K562 (cell line): Measurements from ENCODE around the gene OXNAD1. TPM values are rescaled to one million over a fixed set of nuclear protein-coding genes. Genes with fewer than 3 reads are reported as not detected.

Source experiments
- ARID3A ChIP-seq: IDR thresholded peaks from 2 replicates; pipeline ENCODE4 v1.6.1; 2012; ENCODE audit warnings: low read depth, low read length, improper control_type of control experiment, borderline replicate concordance
- BRD9 ChIP-seq: fragments of 450-650 bp; IDR thresholded peaks from 2 replicates; pipeline ENCODE4 v1.6.1; 2018; ENCODE audit warnings: low read depth; ENCODE audit not compliant: partially characterized antibody
- CREB3L1 ChIP-seq: fragments of 450-650 bp; IDR thresholded peaks from 2 replicates; pipeline ENCODE4 v1.6.1; 2014; ENCODE audit warnings: low read depth, mild to moderate bottlenecking, moderate library complexity, borderline replicate concordance
- EP400 ChIP-seq: fragments of 450-650 bp; IDR thresholded peaks from 2 replicates; pipeline ENCODE4 v1.6.1; 2017; ENCODE audit warnings: antibody characterized with exemption, mild to moderate bottlenecking, moderate library complexity
- GATA2 ChIP-seq: sonication (generic); formaldehyde crosslinking; IDR thresholded peaks from 2 replicates; pipeline ENCODE4 v1.4.0; 2020; ENCODE audit warnings: mild to moderate bottlenecking, missing genetic modification reagents
- MED1 ChIP-seq: sonication (generic); formaldehyde crosslinking; IDR thresholded peaks from 2 replicates; pipeline ENCODE4 v1.8.1; 2023; ENCODE audit warnings: missing genetic modification reagents, borderline replicate concordance
- NUFIP1 ChIP-seq: fragments of 450-650 bp; IDR thresholded peaks from 2 replicates; pipeline ENCODE4 v1.6.1; 2018; ENCODE audit not compliant: partially characterized antibody
- SNRNP70 ChIP-seq: fragments of 200-400 bp; formaldehyde crosslinking; optimal IDR thresholded peaks from 2 replicates; pipeline ENCODE3; 2017; ENCODE audit warnings: low read depth, low read length
- TAL1 ChIP-seq: fragments of 450-650 bp; IDR thresholded peaks from 2 replicates; pipeline ENCODE4 v1.6.1; 2016; ENCODE audit warnings: mild to moderate bottlenecking
- ZNF395 ChIP-seq: fragments of 200-800 bp; sonication (Bioruptor generic); IDR thresholded peaks from 2 replicates; pipeline ENCODE4 v1.6.1; 2017; ENCODE audit warnings: missing genetic modification characterization, missing compliant biosample characterization
- ZNF639 ChIP-seq, 2 experiments: fragments of 200-800 bp in 1 of 2; sonication (Bioruptor generic) in 1 of 2; sonication (generic) in 1 of 2; formaldehyde crosslinking in 1 of 2; IDR thresholded peaks in 1 of 2; conservative IDR thresholded peaks in 1 of 2; 2 replicates each; pipeline versions ENCODE4 v1.5.0 to v1.6.1; 2016 to 2020; ENCODE audit warnings: missing compliant biosample characterization in 1 of 2, missing genetic modification characterization in 1 of 2, missing genetic modification reagents in 1 of 2
- polyA plus RNA-seq, 8 experiments: library from polyadenylated mRNA; depleted of rRNA in 4 of 8; stranded (reverse) in 5 of 8; unstranded in 3 of 8; fragments of >200 nt; fragmentation: Nextera tagmentation in 2 of 8; fragmentation: Illumina TruSeq in 1 of 8; extraction: Ambion mirVana in 2 of 8; extraction: Trizol in 1 of 8; gene quantifications; 2 replicates each; pipeline versions ENCODE4 v1.2.1 to v1.2.3, GENCODE V29; 2011 to 2014; ENCODE audit warnings: inconsistent platforms in 1 of 8, missing spikeins in 1 of 8
- total RNA-seq, 7 experiments: library from RNA; depleted of rRNA in 6 of 7; stranded (reverse); fragments of >200 nt in 6 of 7; fragmentation: Illumina TruSeq in 2 of 7; extraction: Trizol in 2 of 7; gene quantifications; 2 replicates each; pipeline versions ENCODE4 v1.2.1 to v1.2.3, GENCODE V29; 2011 to 2021; ENCODE audit warnings: low replicate concordance in 1 of 7
- TF ChIP-seq, protein P1 (sequence below): IDR thresholded peaks from 2 replicates; pipeline ENCODE4 v1.6.1; 2011; ENCODE audit not compliant: insufficient read length; ENCODE audit errors: extremely low read depth
- TF ChIP-seq, protein P2 (sequence below): sonication (generic); formaldehyde crosslinking; IDR thresholded peaks from 2 replicates; pipeline ENCODE4 v1.8.0; 2022; ENCODE audit warnings: mild to moderate bottlenecking, missing genetic modification reagents

The OXNAD1 gene
- total and polyA plus RNA-seq, 9 of the 15 experiments (the other 6 are each of a cell fraction or from before 2014, with no cell fraction given): 12.8 to 44.4 (median 41.1) TPM

- TF ChIP-seq, protein P1, sequence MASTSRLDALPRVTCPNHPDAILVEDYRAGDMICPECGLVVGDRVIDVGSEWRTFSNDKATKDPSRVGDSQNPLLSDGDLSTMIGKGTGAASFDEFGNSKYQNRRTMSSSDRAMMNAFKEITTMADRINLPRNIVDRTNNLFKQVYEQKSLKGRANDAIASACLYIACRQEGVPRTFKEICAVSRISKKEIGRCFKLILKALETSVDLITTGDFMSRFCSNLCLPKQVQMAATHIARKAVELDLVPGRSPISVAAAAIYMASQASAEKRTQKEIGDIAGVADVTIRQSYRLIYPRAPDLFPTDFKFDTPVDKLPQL: no peak
- TF ChIP-seq EP400 (peak; percentile 58), ZNF395 (CRISPR knock-in tag) (no peak), CREB3L1 (no peak), NUFIP1 (no peak), TAL1 (no peak), SNRNP70 (no peak), ZNF639 (CRISPR knock-in tag; conservative IDR thresholded peaks at IDR 0.05 in 1 of 2, IDR thresholded peaks at IDR 0.05 in 1 of 2) (no peak), MED1 (CRISPR knock-in tag) (no peak), GATA2 (CRISPR knock-in tag) (no peak), BRD9 (no peak), ARID3A (peak; percentile 63; the same call in 1 of the 2 replicates)
- TF ChIP-seq, protein P2, sequence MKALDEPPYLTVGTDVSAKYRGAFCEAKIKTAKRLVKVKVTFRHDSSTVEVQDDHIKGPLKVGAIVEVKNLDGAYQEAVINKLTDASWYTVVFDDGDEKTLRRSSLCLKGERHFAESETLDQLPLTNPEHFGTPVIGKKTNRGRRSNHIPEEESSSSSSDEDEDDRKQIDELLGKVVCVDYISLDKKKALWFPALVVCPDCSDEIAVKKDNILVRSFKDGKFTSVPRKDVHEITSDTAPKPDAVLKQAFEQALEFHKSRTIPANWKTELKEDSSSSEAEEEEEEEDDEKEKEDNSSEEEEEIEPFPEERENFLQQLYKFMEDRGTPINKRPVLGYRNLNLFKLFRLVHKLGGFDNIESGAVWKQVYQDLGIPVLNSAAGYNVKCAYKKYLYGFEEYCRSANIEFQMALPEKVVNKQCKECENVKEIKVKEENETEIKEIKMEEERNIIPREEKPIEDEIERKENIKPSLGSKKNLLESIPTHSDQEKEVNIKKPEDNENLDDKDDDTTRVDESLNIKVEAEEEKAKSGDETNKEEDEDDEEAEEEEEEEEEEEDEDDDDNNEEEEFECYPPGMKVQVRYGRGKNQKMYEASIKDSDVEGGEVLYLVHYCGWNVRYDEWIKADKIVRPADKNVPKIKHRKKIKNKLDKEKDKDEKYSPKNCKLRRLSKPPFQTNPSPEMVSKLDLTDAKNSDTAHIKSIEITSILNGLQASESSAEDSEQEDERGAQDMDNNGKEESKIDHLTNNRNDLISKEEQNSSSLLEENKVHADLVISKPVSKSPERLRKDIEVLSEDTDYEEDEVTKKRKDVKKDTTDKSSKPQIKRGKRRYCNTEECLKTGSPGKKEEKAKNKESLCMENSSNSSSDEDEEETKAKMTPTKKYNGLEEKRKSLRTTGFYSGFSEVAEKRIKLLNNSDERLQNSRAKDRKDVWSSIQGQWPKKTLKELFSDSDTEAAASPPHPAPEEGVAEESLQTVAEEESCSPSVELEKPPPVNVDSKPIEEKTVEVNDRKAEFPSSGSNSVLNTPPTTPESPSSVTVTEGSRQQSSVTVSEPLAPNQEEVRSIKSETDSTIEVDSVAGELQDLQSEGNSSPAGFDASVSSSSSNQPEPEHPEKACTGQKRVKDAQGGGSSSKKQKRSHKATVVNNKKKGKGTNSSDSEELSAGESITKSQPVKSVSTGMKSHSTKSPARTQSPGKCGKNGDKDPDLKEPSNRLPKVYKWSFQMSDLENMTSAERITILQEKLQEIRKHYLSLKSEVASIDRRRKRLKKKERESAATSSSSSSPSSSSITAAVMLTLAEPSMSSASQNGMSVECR: no peak
These were observed 54.3 kb downstream of the OXNAD1 start (continued) for GRCh38 chr3:16319307-16319706.
